RPMI7951 (cell line): ENCODE data around the gene TBX1. TPM values are rescaled to one million over a fixed set of nuclear protein-coding genes. Genes with fewer than 3 reads are reported as not detected.
A peak's percentile ranks its signal among the peaks of the same experiment; 100 is the strongest.
"Not testable (repeated sequence)": the region's sequence is repeated elsewhere in the genome, so short reads cannot be mapped to it uniquely, and the experiment has no call there.

Experiments used
- DNase-seq: peaks from one replicate; pipeline ENCODE4 v3.0.0-alpha.2; 2012; ENCODE audit warnings: low read depth
- total RNA-seq: library from RNA; depleted of rRNA; stranded (reverse); fragments of >200 nt; shearing (Covaris generic); gene quantifications from 2 replicates; pipeline ENCODE4 v1.2.3, GENCODE V29; 2014

Gene TBX1
- total RNA-seq, 1 experiment from 2014 or later = not detected

DNA sequence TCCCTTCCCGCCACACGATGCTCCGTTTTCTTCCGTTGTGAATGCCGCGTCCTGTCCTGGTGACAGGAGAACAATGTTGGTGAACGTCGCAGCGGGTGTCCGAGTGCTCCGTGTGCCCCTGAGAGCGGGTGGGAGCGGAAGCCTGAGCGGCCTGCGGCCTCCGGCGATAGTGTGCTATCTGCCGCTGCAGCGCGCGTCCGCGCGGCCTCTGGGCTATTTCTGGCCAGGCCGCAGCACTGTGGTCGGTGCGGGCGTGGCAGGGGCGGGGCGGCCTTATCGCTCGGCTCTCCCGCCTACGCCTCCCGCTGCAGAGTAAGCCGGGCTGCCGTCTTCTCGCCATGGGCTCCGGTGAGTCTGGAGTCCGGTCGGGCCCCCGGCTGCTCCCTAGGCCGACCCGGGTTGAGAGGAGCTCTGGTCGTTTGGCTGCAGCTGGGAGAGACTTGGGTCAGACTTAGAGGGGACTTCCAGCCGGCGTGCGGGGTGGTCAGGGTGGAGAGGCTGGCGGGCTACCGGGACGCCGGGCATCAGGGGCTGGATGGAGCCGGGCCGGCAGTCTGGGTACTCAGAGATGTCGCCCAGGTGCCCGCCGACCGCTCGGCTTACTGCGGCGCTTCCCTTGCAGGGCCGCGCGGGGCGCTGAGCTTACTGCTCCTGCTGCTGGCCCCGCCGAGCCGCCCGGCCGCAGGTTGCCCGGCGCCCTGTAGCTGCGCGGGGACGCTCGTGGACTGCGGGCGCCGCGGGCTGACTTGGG lies 37.2 kb upstream of the TBX1 start, which contains the start of gene GP1BB:
TSS of gene GP1BB (plus strand) at position 308 of the 751 bp plus-strand sequence. CDS start at position 339, 31 bp downstream.
- peak; percentile 47 for DNase-seq

DNA sequence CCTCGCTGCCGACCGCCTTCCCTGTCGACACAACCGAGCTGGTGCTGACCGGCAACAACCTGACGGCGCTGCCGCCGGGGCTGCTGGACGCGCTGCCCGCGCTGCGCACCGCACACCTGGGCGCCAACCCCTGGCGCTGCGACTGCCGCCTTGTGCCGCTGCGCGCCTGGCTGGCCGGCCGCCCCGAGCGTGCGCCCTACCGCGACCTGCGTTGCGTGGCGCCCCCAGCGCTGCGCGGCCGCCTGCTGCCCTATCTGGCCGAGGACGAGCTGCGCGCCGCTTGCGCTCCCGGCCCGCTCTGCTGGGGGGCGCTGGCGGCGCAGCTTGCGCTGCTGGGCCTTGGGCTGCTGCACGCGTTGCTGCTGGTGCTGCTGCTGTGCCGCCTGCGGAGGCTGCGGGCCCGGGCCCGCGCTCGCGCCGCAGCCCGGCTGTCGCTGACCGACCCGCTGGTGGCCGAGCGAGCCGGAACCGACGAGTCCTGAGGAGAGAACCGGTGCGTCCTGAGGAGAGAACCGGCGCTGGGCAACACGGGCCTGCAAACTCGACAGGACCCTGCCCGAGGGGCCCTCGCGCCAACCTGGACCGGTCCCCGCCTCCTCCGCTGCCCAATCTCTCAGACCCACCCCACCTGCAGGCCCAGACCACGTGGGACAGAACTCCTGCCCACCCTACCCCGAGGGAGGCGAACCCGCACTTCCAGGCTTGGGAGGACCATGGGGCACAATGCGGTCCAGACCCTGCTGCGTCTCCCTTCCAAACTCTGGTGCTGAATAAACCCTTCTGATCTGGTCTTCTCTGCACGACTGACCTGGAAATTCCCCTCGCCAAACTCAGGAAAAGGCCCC lies 36.4 kb upstream of the TBX1 start:
- DNase-seq = no peak

DNA sequence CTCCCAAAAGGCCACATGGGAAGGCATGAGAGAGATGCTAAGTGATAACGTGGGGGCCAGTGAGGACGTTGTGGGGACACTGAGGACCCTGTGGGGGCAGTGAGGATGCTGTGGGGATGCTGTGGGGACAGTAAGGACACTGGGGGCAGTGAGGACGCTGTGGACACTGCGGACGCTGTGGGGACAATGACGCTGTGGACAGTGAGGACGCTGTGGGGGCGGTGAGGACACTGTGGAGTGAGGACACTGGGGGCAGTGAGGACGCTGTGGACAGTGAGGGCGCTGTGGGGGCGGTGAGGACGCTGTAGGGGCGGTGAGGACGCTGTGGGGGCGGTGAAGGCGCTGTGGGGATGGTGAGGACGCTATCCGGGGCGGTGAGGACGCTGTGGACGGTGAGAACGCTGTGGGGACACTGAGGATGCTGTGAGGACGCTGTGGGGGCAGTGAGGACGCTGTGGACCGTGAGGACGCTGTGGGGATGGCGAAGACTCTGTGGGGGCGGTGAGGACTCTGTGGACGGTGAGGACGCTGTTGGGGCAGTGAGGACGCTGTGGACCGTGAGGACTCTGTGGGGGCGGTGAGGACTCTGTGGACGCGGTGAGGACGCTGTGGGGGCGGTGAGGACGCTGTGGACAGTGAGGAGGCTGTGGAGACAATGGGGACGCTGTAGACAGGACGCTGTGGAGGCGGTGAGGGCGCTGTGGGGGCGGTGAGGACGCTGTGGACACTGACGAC lies 35.5 kb upstream of the TBX1 start:
- DNase-seq = no peak

DNA sequence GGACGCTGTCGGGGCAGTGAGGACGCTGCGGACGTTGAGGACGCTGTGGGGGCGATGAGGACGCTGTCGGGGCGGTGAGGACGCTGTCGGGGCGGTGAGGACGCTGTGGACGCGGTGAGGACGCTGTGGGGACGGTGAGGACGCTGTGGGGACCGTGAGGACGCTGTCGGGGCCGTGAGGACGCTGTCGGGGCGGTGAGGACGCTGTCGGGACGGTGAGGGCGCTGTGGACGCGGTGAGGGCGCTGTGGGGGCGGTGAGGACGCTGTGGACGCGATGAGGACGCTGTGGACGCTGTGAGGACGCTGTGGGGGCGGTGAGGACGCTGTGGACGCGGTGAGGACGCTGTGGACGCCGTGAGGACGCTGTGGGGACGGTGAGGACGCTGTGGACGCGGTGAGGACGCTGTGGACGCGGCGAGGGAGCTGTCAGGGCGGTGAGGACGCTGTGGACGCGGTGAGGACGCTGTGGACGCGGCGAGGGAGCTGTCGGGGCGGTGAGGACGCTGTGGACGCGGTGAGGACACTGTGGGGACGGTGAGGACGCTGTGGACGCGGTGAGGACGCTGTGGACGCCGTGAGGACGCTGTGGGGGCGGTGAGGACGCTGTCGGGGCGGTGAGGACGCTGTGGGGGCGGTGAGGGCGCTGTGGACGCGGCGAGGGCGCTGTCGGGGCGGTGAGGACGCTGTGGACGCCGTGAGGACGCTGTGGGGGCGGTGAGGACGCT lies 34.4 kb upstream of the TBX1 start:
- DNase-seq = not testable (repeated sequence)

DNA sequence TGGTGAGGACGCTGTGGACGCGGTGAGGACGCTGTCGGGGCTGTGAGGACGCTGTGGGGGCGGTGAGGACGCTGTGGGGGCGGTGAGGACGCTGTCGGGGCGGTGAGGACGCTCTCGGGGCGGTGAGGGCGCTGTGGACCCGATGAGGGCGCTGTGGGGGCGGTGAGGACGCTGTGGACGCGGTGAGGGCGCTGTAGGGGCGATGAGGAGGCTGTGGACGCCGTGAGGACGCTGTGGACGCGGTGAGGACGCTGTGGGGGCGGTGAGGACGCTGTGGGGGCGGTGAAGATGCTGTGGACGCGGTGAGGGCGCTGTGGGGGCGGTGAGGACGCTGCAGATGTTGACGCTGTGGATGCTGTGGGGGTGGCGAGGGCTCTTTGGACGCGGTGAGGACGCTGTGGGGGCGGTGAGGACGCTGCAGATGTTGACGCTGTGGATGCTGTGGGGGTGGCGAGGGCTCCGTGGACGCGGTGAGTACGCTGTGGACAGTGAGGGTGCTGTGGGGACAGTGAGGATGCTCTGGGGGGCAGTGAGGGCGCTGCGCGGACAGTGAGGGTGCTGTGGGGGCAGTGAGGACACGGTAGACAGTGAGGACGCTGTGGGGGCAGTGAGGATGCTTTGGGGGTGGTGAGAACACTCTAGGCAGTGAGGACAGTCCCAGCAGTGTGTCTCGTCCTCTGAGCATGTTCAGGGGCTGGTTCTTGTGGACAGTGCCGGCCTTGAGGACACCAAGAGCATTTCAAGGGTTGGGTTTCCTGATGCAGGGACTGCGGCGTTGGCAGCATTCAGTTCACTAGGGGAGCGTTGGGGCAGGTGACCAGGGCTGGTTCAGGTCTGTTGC lies 33.0 kb upstream of the TBX1 start:
- DNase-seq = no peak

DNA sequence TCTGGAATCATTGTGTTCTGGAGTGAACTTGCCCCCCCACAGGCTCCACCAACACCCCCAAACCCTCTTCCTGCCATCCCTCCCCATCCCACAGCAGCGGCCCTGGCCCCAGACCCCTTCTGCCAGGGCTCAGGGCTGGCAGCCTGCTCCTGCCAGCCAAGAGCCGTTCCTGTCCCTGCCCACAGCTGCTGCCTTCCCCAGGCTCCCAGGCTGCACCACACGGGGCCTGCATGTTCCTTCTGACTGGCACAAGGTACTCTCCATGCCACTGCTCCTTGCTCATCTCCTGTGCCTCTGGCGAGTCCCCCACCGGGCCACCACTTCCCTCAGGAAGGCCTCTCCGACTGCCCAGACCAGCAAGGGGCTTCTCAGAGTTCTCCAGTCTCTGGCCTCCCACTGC lies 32.3 kb upstream of the TBX1 start:
- DNase-seq = no peak

DNA sequence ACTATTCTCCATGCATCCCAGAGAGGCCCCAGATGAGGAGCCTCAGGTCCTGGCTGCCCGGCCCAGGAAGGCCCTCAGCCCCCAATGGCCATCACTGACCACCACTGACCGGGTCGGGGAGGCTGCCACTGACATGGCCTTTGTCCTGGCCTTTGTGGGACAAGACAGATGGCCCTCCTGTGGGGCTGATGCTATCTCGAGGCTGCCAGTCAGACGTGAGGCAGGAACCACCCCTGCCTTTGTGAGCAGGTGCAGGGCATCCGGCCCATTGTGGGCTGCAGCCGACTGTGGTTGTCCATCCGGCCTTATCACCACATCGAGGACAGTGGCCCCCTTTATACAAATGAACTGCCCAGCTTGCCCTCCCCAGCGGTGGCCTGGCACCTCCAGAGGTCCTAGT lies 31.7 kb upstream of the TBX1 start:
- no peak for DNase-seq

DNA sequence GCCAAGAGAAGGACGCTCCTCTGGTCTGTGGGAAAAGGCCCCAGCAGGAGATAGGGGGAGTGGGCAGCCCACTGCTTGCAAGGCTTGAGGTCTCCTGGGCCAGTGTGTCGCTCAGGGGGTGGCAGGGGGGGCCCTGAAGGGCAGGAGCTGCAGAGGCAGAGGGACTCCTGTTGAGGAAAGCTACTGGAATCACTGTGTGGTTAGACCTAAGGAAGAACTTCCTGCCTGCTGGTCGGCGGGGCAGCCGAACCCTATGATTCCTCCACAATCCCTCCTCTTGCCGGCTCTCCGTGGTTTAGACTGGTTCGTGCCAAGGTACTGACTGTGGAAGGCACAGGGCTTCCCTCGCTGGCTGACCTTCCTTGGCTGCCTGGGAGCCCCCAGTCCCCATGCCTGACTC lies 31.1 kb upstream of the TBX1 start:
- DNase-seq = no peak

DNA sequence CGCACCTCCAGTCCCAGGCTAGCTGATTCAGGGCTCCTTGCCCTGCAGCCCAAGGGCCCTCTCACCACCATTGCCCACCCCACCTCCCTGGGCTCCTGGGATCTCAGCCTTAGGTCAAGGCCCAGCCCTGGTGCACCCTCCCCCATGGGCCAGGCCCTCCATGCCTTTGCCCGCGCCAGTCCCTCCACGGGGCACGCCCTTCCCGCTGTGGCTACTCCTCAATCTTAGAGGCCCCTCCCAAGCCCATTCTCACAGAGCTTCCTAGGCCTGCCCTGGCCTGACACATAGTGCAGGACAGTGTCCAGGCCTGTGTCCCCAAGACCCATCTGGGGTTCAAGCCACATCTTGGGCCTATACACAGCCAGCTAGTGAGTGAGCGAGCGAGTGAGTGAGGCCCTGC lies 30.4 kb upstream of the TBX1 start:
- DNase-seq = no peak

DNA sequence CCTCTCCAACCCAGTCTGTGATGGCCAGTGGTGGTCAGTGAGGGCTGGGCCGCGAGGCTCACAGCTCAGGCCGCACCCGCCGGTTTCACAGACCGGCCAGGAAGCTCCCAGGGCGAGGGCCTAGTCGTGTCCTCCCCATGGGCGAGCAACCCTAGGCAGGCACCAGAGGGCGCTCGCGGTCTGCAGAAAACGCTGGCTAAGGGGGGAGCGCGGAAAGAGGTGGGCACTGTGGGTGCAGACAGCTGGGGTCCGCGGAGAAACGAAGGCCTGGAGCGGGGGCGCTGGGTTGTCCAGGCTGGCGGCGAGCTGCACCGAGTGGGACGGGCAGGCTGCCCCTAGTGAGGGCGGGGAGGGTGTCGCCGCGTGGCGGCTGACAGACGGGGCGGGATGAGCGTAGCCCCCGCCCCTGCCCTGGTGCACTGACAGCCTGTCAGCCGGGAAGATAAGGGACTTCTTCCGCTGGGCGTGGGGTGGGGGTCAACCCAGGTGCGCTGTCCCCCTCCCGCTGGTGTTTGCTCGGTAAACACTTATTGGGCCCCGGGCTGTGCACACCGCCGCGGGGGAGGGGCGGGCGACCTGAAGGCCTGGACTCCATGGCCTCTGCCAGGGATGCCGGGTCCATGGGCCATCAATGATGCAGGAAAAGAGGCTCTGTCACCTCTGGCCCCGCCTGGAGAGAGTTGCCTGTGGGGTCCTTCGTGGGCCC lies 29.8 kb upstream of the TBX1 start:
- DNase-seq = peak; percentile 61

DNA sequence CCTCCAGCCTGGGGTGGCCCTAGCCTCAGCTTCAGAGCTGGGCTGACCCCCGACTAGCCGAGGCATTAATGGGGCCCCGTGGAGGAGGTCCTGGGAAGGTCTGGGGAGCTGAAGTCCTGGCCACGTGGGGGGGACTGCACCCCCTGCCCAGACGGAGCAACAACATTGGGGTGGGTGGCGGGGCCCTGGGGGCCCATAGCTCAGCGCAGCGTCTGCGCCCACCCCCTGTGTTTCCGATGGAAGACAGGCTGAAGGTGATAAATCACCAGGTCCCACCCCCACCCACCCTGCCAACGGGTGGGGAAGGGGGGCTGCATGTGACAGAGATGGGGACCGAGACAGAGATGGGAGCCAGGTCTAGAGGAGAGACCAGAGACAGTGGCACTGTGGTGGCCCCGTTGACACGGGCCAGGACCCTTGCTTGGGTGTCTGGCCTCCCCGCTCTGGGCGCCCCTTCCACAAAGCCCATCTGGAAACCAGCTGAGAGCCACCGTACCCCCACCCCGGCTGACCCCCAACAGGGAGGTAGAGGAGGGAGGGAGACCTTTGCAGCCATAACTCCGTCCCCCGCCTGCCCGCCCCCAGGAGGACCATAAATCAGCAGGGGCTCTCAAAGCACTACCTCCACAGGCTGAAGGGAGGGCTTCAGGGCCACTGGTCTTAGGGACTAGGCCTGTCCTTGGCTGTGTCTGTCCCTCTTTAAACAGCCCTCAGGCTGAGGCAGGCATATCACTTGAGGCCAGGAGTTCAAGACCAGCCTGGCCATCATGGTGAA lies 29.0 kb upstream of the TBX1 start:
- no peak for DNase-seq

DNA sequence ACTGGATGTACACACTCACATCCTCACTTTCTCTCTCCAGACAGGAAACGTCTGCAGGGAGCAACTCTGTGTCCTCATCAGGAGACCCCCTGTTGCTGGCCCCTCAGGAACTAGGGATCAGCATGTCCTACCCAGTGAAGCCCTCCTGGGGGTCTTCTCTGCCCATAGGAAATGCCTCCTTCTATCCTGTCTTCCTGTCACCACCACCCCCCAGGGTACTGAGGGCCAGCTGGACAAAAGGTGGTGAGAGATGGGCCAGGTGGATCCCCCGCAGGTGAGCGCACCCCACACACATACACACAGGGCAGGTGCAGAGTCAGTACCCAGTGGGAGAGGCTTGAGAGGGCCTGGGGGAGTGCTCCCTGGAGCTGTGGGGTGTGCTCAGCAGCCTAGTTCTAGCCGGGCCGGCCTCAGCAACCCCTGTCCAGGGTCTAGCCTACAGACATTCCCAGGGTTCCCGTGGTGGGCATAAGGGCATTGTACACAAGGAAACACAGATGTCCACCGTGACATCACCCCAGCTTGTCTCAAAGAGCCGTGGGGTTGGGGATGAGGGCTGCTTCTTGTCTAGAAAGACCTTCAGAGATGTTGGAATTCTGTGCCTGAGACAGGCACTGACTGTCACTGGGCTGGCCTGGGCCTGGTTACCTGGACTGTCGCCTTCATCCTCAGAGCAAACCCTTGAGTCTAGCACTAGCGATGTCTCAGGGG lies 28.0 kb upstream of the TBX1 start:
- no peak for DNase-seq

DNA sequence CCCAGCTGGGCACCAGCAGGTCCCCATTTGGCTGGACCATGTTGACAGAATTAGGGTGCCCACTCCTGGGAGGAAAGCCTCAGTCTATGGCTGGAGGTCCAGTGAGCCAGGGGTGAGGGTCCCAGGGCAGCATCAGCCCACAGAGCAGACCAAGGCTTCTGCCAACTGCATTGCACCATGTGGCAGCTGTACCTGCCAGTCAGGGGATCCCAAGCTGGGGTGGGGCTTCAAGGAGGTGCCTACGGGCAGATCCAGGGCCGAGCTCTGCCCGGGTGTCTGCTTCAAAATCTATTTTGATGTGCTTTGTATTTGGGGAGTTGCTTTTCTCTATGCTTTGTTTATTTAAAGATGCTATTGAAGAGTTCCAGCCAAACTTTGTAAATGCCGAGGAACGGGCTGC lies 26.8 kb upstream of the TBX1 start:
- DNase-seq = no peak

DNA sequence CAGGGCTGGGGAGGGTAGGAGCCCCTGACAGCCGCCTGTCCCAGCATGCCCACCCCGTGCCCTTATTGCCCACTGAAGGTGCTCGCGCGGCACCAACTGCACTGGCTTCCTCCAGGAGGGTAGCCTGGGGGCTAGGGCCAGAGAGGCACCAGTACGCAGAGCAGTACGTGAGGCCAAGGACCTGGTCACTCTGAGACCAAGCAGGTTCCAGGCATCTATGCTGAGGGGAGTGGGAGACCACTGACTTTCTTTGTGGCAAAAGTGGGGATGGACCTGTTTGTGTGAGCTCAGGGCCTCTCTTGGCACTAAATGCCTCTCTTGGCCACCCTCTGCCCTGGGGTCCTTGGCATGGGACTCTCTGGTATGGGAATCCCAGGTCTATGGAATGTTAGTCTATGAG lies 26.4 kb upstream of the TBX1 start:
- no peak for DNase-seq

DNA sequence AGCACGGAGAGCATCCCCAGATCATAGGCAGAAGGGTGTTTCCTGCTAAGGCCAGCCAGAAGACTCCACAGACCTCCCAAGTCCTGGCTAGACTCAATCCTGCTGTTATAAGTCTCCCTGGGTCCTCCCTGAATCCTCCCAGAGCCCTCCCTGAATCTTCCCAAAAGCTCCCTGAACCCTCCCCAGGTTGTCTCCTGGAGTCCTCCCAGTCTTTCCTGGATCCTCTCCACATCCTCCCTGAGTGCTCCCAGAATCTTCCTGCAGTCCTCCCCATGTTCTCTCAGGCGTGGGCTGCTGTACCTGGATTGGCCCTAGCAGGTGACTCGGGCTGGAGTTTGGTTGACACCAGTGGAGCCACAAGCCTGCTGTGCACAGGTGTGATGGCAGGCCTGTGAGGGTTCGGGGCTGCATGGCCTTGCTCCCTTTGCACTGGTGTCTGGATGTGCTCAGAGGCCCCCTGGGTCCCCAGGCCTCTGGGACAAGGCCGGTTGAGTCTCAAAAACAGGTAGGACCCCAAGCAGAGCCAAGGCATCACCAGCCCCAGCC lies 25.7 kb upstream of the TBX1 start:
- DNase-seq = no peak

DNA sequence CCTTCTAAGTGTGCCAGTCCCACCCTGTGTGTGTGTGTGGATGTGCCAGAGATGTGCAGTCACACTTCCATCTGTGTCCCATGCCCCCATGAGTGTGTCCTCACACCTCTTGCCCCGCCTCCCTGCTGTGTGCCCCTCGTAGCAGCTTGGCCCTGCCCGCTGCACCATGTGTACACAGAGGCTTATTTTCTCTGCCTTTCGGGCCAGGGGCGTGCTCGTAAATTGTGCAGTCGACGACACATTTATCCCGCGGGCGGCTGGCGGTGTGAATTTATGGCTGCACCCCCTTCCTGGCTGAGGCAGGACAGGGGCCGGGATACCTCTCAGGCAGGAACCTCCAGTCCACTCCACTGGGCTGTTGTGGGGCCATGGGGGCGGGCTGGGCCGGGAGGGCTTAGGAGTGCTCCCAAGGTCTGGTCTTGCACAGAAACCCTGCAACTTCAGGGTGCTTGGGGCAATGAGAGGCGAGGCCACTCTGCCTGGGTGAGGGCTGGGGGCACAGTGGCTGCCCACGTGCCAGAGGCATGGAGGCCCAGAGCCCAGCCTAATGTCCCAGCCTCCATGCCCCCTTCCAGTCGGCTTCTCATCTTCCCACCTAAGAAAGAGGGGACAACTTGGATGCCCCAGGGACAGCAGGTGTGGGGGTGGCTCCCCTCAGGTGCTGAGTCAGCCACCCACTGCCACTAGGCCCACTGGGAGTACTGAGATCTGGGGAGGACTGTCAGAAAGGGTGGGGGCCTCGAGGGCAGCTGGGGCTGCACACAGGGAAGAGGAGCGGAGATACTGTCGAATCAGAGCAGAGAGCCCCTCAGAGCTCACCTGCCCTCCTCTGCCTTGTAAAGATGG lies 24.7 kb upstream of the TBX1 start:
- no peak for DNase-seq

DNA sequence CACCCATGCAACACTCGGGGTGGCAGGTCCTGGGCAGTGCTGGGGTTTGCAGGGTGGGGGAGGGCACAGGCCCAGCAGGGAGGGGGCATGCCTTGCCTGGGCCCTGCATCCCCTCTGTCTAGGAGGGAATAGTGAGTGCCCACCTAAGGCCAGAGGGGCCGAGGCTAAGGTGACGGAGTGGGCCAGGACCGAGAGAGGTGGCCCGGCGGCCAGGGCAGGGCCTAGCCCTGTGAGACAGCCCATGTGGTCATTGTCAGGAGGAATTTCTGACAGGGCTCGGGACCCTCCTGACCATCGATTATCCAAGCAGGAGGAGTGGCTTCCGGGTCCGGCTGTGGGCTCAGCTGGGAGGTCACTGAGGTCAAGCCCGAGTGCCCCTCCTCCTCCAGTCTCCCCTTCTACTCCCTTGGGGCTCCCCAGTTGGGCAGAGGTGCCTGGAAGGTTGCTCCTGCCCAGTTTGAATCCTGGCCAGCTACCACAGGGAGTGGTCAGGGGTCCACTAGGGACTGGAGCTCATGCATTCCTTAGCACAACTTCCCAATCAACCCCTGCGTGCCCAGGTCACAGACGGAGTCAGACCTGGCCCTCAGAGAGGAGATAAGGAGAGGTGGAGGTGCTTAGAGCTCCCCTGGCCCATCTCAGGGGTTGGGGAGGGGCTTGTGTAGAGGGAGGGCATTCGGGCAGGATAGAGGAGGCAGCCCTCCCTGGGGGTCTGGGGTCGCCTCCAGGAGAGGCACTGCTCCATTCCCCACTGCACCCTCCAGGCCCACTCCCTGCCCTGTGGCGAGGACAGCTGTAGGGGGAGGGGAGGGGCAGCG lies 22.5 kb upstream of the TBX1 start:
- no peak for DNase-seq
